K562 (cell line): Measurements from ENCODE around the gene GLB1L3. TPM values are rescaled to one million over a fixed set of nuclear protein-coding genes. Genes with fewer than 3 reads are reported as not detected.

Experiments
- CBFA2T2 ChIP-seq: fragments of 450-650 bp; conservative IDR thresholded peaks from 2 replicates; pipeline ENCODE4 v1.6.1; 2017; ENCODE audit warnings: mild to moderate bottlenecking
- CBFA2T3 ChIP-seq: fragments of 450-650 bp; IDR thresholded peaks from 2 replicates; pipeline ENCODE4 v1.6.1; 2017
- CEBPG ChIP-seq, 3 experiments: fragments of 200-800 bp in 1 of 3; sonication (Bioruptor generic) in 1 of 3; sonication (generic) in 1 of 3; formaldehyde crosslinking in 1 of 3; IDR thresholded peaks in 2 of 3; conservative IDR thresholded peaks in 1 of 3; 2 replicates each; pipeline versions ENCODE4 v1.6.1 to v1.8.0; 2016 to 2022; ENCODE audit warnings: missing compliant biosample characterization in 2 of 3, missing genetic modification characterization in 2 of 3, mild to moderate bottlenecking in 1 of 3, missing genetic modification reagents in 1 of 3
- DMBX1 ChIP-seq: fragments of 250-450 bp; sonication (Bioruptor Pico); IDR thresholded peaks from 2 replicates; pipeline ENCODE4 v1.8.0; 2022; ENCODE audit warnings: inconsistent platforms, mild to moderate bottlenecking, moderate library complexity, borderline replicate concordance
- ESRRB ChIP-seq: fragments of 250-450 bp; sonication (Bioruptor Pico); IDR thresholded peaks from 2 replicates; pipeline ENCODE4 v1.5.0; 2020; ENCODE audit warnings: mild to moderate bottlenecking, moderate library complexity, borderline replicate concordance
- FIP1L1 ChIP-seq: fragments of 200-400 bp; formaldehyde crosslinking; IDR thresholded peaks from 2 replicates; pipeline ENCODE4 v1.6.1; 2018; ENCODE audit warnings: mild to moderate bottlenecking, low read depth, low read length; ENCODE audit not compliant: poor library complexity, severe bottlenecking
- JUND ChIP-seq, 2 experiments: IDR thresholded peaks; 2 replicates in 1 of 2; 3 replicates in 1 of 2; pipeline ENCODE4 v1.6.1; 2011; ENCODE audit warnings: borderline replicate concordance in 2 of 2, low read depth in 2 of 2, low read length in 2 of 2, improper control_type of control experiment in 1 of 2, missing biosample characterization in 1 of 2, missing genetic modification characterization in 1 of 2, missing genetic modification reagents in 1 of 2
- KDM1A ChIP-seq, 2 experiments: fragments of 450-650 bp; IDR thresholded peaks; 2 replicates each; pipeline ENCODE4 v1.6.1; 2016; ENCODE audit warnings: mild to moderate bottlenecking in 2 of 2
- KLF13 ChIP-seq: fragments of 450-650 bp; IDR thresholded peaks from 2 replicates; pipeline ENCODE4 v1.6.1; 2016; ENCODE audit warnings: missing genetic modification characterization, low read depth, mild to moderate bottlenecking, missing compliant biosample characterization, moderate library complexity, borderline replicate concordance
- MAFF ChIP-seq: IDR thresholded peaks from 2 replicates; pipeline ENCODE4 v1.6.1; 2012; ENCODE audit warnings: low read length, improper control_type of control experiment
- NRF1 ChIP-seq, 2 experiments: fragments of 450-650 bp; IDR thresholded peaks in 1 of 2; conservative IDR thresholded peaks in 1 of 2; 2 replicates each; pipeline ENCODE4 v1.6.1; 2014; ENCODE audit warnings: mild to moderate bottlenecking in 2 of 2
- PHB ChIP-seq: fragments of 250-450 bp; sonication (Bioruptor Pico); IDR thresholded peaks from 2 replicates; pipeline ENCODE4 v1.5.0; 2021
- SAFB ChIP-seq: fragments of 200-400 bp; formaldehyde crosslinking; IDR thresholded peaks from 2 replicates; pipeline ENCODE4 v1.6.1; 2017; ENCODE audit warnings: low read depth, low read length, borderline replicate concordance
- SMARCE1 ChIP-seq: fragments of 450-650 bp; IDR thresholded peaks from 2 replicates; pipeline ENCODE4 v1.7.1; 2016; ENCODE audit warnings: mild to moderate bottlenecking
- TAF1 ChIP-seq: IDR thresholded peaks from 2 replicates; pipeline ENCODE4 v1.6.1; 2011; ENCODE audit warnings: mild to moderate bottlenecking, low read length, moderate library complexity; ENCODE audit not compliant: insufficient read depth, control insufficient read depth, severe bottlenecking; ENCODE audit errors: extremely low read depth
- TCF7 ChIP-seq: sonication (generic); IDR thresholded peaks from 2 replicates; pipeline ENCODE4 v1.6.1; 2016; ENCODE audit warnings: antibody characterized with exemption, borderline replicate concordance
- U2AF2 ChIP-seq: fragments of 200-400 bp; formaldehyde crosslinking; optimal IDR thresholded peaks from 2 replicates; pipeline ENCODE3; 2017; ENCODE audit warnings: low read depth, mild to moderate bottlenecking, low read length
- XRCC4 ChIP-seq: IDR thresholded peaks from one replicate; pipeline ENCODE4 v1.6.1; 2011; ENCODE audit not compliant: insufficient read depth, insufficient read length; ENCODE audit errors: extremely low read depth
- ZFPM2 ChIP-seq: fragments of 250-450 bp; sonication (Bioruptor Pico); IDR thresholded peaks from 2 replicates; pipeline ENCODE4 v1.5.1; 2022; ENCODE audit warnings: mild to moderate bottlenecking
- ZNF121 ChIP-seq: sonication (generic); formaldehyde crosslinking; conservative IDR thresholded peaks from 2 replicates; pipeline ENCODE4 v1.8.0; 2022; ENCODE audit warnings: missing genetic modification reagents
- ZNF263 ChIP-seq: sonication (generic); formaldehyde crosslinking; IDR thresholded peaks from 2 replicates; pipeline ENCODE4 v1.8.0; 2022; ENCODE audit warnings: mild to moderate bottlenecking, missing genetic modification reagents, borderline replicate concordance
- ZNF282 ChIP-seq: sonication (generic); formaldehyde crosslinking; IDR thresholded peaks from 2 replicates; pipeline ENCODE4 v1.8.1; 2023; ENCODE audit warnings: missing genetic modification reagents
- ZNF311 ChIP-seq: fragments of 250-450 bp; sonication (Bioruptor Pico); IDR thresholded peaks from 2 replicates; pipeline ENCODE4 v1.4.0; 2020; ENCODE audit warnings: mild to moderate bottlenecking, moderate library complexity
- ZNF444 ChIP-seq: fragments of 250-450 bp; sonication (Bioruptor Pico); IDR thresholded peaks from 2 replicates; pipeline ENCODE4 v1.4.0; 2020; ENCODE audit warnings: mild to moderate bottlenecking, moderate library complexity
- polyA plus RNA-seq, 8 experiments: library from polyadenylated mRNA; depleted of rRNA in 4 of 8; stranded (reverse) in 5 of 8; unstranded in 3 of 8; fragments of >200 nt; fragmentation: Nextera tagmentation in 2 of 8; fragmentation: Illumina TruSeq in 1 of 8; extraction: Ambion mirVana in 2 of 8; extraction: Trizol in 1 of 8; gene quantifications; 2 replicates each; pipeline versions ENCODE4 v1.2.1 to v1.2.3, GENCODE V29; 2011 to 2014; ENCODE audit warnings: inconsistent platforms in 1 of 8, missing spikeins in 1 of 8
- total RNA-seq, 7 experiments: library from RNA; depleted of rRNA in 6 of 7; stranded (reverse); fragments of >200 nt in 6 of 7; fragmentation: Illumina TruSeq in 2 of 7; extraction: Trizol in 2 of 7; gene quantifications; 2 replicates each; pipeline versions ENCODE4 v1.2.1 to v1.2.3, GENCODE V29; 2011 to 2021; ENCODE audit warnings: low replicate concordance in 1 of 7
- TF ChIP-seq, protein P1 (sequence below): fragments of 450-650 bp; formaldehyde crosslinking; IDR thresholded peaks from 2 replicates; pipeline ENCODE4 v1.4.0; 2020; ENCODE audit warnings: mild to moderate bottlenecking, moderate library complexity
- TF ChIP-seq, protein P2 (sequence below), 2 experiments: fragments of 450-650 bp in 1 of 2; sonication (generic) in 1 of 2; formaldehyde crosslinking in 1 of 2; IDR thresholded peaks in 1 of 2; conservative IDR thresholded peaks in 1 of 2; 2 replicates each; pipeline versions ENCODE4 v1.6.1 to v1.8.1; 2016 to 2023; ENCODE audit warnings: mild to moderate bottlenecking in 2 of 2, moderate library complexity in 2 of 2, inconsistent platforms in 1 of 2, missing genetic modification reagents in 1 of 2
- TF ChIP-seq, protein P3 (sequence below): fragments of 250-450 bp; sonication (Bioruptor Pico); IDR thresholded peaks from 2 replicates; pipeline ENCODE4 v1.9.0; 2021; ENCODE audit warnings: mild to moderate bottlenecking

GLB1L3 gene
- total and polyA plus RNA-seq, 9 of the 15 experiments (the other 6 are each of a cell fraction or from before 2014, with no cell fraction given) = 0.18 to 3.3 (median 0.49) TPM

GRCh38 chr11:134355136-134355535, 79.0 kb downstream of the GLB1L3 start (continued):
- TF ChIP-seq, protein P1, sequence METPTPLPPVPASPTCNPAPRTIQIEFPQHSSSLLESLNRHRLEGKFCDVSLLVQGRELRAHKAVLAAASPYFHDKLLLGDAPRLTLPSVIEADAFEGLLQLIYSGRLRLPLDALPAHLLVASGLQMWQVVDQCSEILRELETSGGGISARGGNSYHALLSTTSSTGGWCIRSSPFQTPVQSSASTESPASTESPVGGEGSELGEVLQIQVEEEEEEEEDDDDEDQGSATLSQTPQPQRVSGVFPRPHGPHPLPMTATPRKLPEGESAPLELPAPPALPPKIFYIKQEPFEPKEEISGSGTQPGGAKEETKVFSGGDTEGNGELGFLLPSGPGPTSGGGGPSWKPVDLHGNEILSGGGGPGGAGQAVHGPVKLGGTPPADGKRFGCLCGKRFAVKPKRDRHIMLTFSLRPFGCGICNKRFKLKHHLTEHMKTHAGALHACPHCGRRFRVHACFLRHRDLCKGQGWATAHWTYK (CRISPR knock-in tag) = no peak
- no peak for TF ChIP-seq KLF13 (tag)
- TF ChIP-seq, protein P2, sequence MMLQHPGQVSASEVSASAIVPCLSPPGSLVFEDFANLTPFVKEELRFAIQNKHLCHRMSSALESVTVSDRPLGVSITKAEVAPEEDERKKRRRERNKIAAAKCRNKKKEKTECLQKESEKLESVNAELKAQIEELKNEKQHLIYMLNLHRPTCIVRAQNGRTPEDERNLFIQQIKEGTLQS (IDR thresholded peaks at IDR 0.05) = peak; percentile 94
- TF ChIP-seq, protein P2 (CRISPR knock-in tag; conservative IDR thresholded peaks at IDR 0.05) = no peak
- TF ChIP-seq DMBX1 (CRISPR knock-in tag) = no peak
- TF ChIP-seq JUND (IDR thresholded peaks at IDR 0.05; ENCODE audit: borderline replicate concordance, low read depth, low read length) = peak; percentile 86
- TF ChIP-seq JUND (tag; IDR thresholded peaks at IDR 0.05; ENCODE audit: borderline replicate concordance, low read depth, low read length) = peak; percentile 85
- TF ChIP-seq FIP1L1 = no peak
- peak; percentile 17; the same call in 1 of the 2 replicates for TF ChIP-seq CBFA2T2
- no peak for TF ChIP-seq TCF7
- peak; percentile 23; the same call in 1 of the 2 replicates for TF ChIP-seq MAFF
- TF ChIP-seq KDM1A (IDR thresholded peaks at IDR 0.05) = peak; percentile 16 to 58; a peak in 3 of 4 replicates
- TF ChIP-seq NRF1 (conservative IDR thresholded peaks at IDR 0.05 in 1 of 2, IDR thresholded peaks at IDR 0.05 in 1 of 2) = no peak
- TF ChIP-seq TAF1 = no peak
- no peak for TF ChIP-seq ESRRB (CRISPR knock-in tag)
- TF ChIP-seq ZNF444 (CRISPR knock-in tag) = no peak
- peak; percentile 88 for TF ChIP-seq SMARCE1
- no peak for TF ChIP-seq U2AF2
- TF ChIP-seq ZNF282 (CRISPR knock-in tag) = no peak
- no peak for TF ChIP-seq SAFB
- no peak for TF ChIP-seq PHB
- no peak for TF ChIP-seq XRCC4
- TF ChIP-seq ZNF121 (CRISPR knock-in tag) = no peak
- no peak for TF ChIP-seq ZFPM2 (CRISPR knock-in tag)
- TF ChIP-seq ZNF311 = no peak
- no peak for TF ChIP-seq CEBPG (CRISPR knock-in tag; IDR thresholded peaks at IDR 0.05)
- no peak for TF ChIP-seq CEBPG (tag; conservative IDR thresholded peaks at IDR 0.05 in 1 of 2, IDR thresholded peaks at IDR 0.05 in 1 of 2)
- no peak for TF ChIP-seq ZNF263 (CRISPR knock-in tag)
- TF ChIP-seq, protein P3, sequence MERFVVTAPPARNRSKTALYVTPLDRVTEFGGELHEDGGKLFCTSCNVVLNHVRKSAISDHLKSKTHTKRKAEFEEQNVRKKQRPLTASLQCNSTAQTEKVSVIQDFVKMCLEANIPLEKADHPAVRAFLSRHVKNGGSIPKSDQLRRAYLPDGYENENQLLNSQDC (CRISPR knock-in tag) = no peak
- TF ChIP-seq CBFA2T3 = peak; percentile 72
